ENCODE data around the gene ACADL. TPM values are rescaled to one million over a fixed set of nuclear protein-coding genes. Genes with fewer than 3 reads are reported as not detected.

ACADL gene
- 0.09 TPM in 1 of 2 replicates, not detected in the other for total RNA-seq (ENCODE audit: low replicate concordance)

DNA sequence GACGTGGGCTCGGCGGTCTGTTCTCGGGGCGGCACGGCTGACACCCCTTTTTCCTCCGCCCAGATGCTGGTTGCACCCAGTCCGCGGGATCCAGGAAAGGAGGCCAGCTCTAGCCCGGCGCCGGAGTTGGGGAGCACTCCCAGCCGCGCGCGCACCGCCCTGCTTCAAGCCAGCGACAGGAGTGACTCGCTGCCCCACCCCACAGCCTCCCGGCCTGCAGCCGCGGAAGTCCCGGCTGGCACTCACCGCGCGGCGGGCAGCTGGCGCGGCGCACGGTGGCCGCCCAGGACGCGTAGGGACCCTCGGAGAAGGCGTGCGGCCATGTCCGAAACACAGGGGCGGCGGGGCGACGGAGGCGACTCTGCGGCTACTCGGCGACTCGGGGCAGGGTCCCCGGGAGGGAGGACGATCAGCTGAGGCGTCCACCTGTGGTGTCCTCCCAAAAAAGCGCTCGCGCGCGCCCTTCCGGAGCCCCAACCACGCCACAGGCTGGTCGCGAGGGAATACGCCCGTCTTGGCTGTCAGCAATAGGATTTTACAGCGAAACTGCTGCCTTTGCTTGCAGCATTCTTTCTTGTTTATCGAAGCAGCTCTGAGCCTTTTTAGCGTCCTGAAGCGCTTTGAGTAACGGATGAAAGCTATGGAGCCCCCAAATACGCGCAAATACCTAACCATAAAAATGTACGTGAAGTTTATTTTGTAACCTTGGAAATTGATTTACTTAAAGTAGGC lies at the start of gene ACADL:
Gene ACADL, minus strand, starts transcription at position 507 of the 732 bp plus-strand sequence. Its CDS starts 184 bp downstream, at position 323.
- Mint-ChIP-seq H3K27me3 (ENCODE audit: insufficient read depth, low read depth) (peaks cover 42% of the 10 kb centered on the region), H3K9me3 (no peaks in the 10 kb centered on the region), H3K27ac (no peak within 1 kb of the TSS), H3K4me1 (peaks cover 9% of the 10 kb centered on the region), H3K4me3 (peak within 1 kb of the TSS; percentile 84), H3K36me3 (no peaks in the 10 kb centered on the region)
- H3K79me2 ChIP-seq (ENCODE audit: low read depth), result no peaks in the 10 kb centered on the region
- H3K9me3 ChIP-seq (ENCODE audit: low read depth), result no peaks in the 10 kb centered on the region
- H2AFZ ChIP-seq (replicated peaks), result peak within 1 kb of the TSS; percentile 89
- DNase-seq (ENCODE audit: low spot score), result peak; percentile 77
- H3F3A ChIP-seq (ENCODE audit: low read depth), result no peaks in the 10 kb centered on the region
- H3K27ac ChIP-seq, result no peak within 1 kb of the TSS
- peak within 1 kb of the TSS; percentile 60 for H3K4me3 ChIP-seq
- H3K27me3 ChIP-seq, result peaks cover 50% of the 10 kb centered on the region
- no peaks in the 10 kb centered on the region for H3K36me3 ChIP-seq
- no peak within 1 kb of the TSS for H3K9ac ChIP-seq
- H3K4me1 ChIP-seq, result no peaks in the 10 kb centered on the region
- peak within 1 kb of the TSS; percentile 73 for H3K4me2 ChIP-seq
- TF ChIP-seq, protein P1, sequence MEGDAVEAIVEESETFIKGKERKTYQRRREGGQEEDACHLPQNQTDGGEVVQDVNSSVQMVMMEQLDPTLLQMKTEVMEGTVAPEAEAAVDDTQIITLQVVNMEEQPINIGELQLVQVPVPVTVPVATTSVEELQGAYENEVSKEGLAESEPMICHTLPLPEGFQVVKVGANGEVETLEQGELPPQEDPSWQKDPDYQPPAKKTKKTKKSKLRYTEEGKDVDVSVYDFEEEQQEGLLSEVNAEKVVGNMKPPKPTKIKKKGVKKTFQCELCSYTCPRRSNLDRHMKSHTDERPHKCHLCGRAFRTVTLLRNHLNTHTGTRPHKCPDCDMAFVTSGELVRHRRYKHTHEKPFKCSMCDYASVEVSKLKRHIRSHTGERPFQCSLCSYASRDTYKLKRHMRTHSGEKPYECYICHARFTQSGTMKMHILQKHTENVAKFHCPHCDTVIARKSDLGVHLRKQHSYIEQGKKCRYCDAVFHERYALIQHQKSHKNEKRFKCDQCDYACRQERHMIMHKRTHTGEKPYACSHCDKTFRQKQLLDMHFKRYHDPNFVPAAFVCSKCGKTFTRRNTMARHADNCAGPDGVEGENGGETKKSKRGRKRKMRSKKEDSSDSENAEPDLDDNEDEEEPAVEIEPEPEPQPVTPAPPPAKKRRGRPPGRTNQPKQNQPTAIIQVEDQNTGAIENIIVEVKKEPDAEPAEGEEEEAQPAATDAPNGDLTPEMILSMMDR (IDR thresholded peaks at IDR 0.05), result no peak
- peak; percentile 89 for TF ChIP-seq EZH2 (IDR thresholded peaks at IDR 0.05)
- peak; percentile 67 for TF ChIP-seq EZH2phosphoT487 (IDR thresholded peaks at IDR 0.05)
- no peaks in the 10 kb centered on the region for H4K20me1 ChIP-seq (ENCODE audit: low read depth)

DNA sequence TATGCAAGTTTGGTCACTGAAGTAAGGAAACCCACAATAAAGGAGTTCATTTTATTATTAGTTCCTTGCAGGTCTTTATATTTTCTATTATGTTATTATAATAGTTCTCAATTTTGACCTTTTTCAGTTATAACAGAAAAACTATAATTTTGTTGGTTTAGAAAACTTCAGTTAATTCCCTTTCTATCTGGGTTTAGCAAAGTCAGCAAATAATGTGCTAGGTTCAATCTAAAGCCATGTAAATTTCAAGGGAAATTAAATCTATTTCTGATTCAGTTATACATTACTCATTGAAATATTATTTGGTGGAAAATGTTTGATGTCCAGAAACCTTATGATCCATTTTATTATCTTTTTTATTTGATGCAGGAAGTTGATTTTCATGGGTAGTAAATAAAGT lies 46.1 kb upstream of the ACADL start:
- Mint-ChIP-seq H3K27ac (no peak overlapping the region), H3K4me3 (no peak overlapping the region), H3K27me3 (ENCODE audit: insufficient read depth, low read depth) (no peaks in the 10 kb centered on the region), H3K9me3 (no peaks in the 10 kb centered on the region), H3K4me1 (no peaks in the 10 kb centered on the region), H3K36me3 (no peaks in the 10 kb centered on the region)
- Histone ChIP-seq H3K27me3 (no peaks in the 10 kb centered on the region), H3K36me3 (no peaks in the 10 kb centered on the region), H3K27ac (no peak overlapping the region), H2AFZ (replicated peaks) (no peak overlapping the region), H3K4me1 (no peaks in the 10 kb centered on the region), H3K79me2 (ENCODE audit: low read depth) (no peaks in the 10 kb centered on the region), H3F3A (ENCODE audit: low read depth) (no peaks in the 10 kb centered on the region), H3K4me3 (no peak overlapping the region), H3K9ac (no peak overlapping the region), H3K9me3 (ENCODE audit: low read depth) (no peaks in the 10 kb centered on the region), H4K20me1 (ENCODE audit: low read depth) (no peaks in the 10 kb centered on the region), H3K4me2 (no peak overlapping the region)
- DNase-seq (ENCODE audit: low spot score), result no peak
- TF ChIP-seq EZH2 (IDR thresholded peaks at IDR 0.05) (no peak), EZH2phosphoT487 (IDR thresholded peaks at IDR 0.05) (no peak)
- TF ChIP-seq, protein P1 (IDR thresholded peaks at IDR 0.05), result no peak

DNA sequence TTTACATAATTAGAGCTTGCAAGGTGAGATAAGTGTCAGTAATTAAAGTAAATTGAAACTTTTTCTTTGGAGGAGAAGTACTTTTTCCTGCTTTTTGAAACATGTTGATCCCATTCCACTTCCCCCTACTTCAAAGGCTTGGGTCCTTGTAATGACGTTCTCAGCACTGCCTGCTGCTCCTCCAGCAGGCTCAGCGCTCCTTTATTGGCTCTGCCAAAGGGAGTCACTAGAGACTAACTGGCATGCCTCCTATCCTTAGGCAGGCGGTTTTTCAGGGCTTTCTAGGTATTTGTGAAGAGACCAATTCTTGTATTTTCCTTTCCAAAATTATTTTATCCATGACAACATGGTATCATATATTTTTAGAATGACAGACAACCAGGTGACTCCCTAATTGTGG lies 43.9 kb upstream of the ACADL start:
- peak; percentile 44 for DNase-seq (ENCODE audit: low spot score)
- TF ChIP-seq, protein P1 (IDR thresholded peaks at IDR 0.05), result no peak
- TF ChIP-seq EZH2phosphoT487 (IDR thresholded peaks at IDR 0.05) (no peak), EZH2 (IDR thresholded peaks at IDR 0.05) (no peak)
- Histone ChIP-seq H3K79me2 (ENCODE audit: low read depth) (no peaks in the 10 kb centered on the region), H2AFZ (replicated peaks) (no peak overlapping the region), H3K4me2 (no peak overlapping the region), H3K9ac (no peak overlapping the region), H3K27ac (no peak overlapping the region), H3K4me1 (no peaks in the 10 kb centered on the region), H3K27me3 (no peaks in the 10 kb centered on the region), H3K9me3 (ENCODE audit: low read depth) (no peaks in the 10 kb centered on the region), H3K4me3 (no peak overlapping the region), H4K20me1 (ENCODE audit: low read depth) (no peaks in the 10 kb centered on the region), H3K36me3 (no peaks in the 10 kb centered on the region), H3F3A (ENCODE audit: low read depth) (no peaks in the 10 kb centered on the region)
- no peaks in the 10 kb centered on the region for H3K36me3 Mint-ChIP-seq
- no peak overlapping the region for H3K27ac Mint-ChIP-seq
- no peaks in the 10 kb centered on the region for H3K4me1 Mint-ChIP-seq
- no peaks in the 10 kb centered on the region for H3K27me3 Mint-ChIP-seq (ENCODE audit: insufficient read depth, low read depth)
- no peaks in the 10 kb centered on the region for H3K9me3 Mint-ChIP-seq
- no peak overlapping the region for H3K4me3 Mint-ChIP-seq
